ENCODE results near the gene APOF.
"Not testable (repeated sequence)": the region's sequence is repeated elsewhere in the genome, so short reads cannot be mapped to it uniquely, and the experiment has no call there.

Gene APOF

GRCh38 chr12:56362130-56363059 lies at the start of gene APOF:
Gene APOF (minus strand): TSS chr12:56362857. CDS start chr12:56362745, 112 bp downstream.
- in situ Hi-C loops (cut with MboI; ENCODE audit: low sequenced_read_pairs, unreplicated experiment): no loop called here
- no peak for DNase-seq (ENCODE audit: low spot score)
- TF ChIP-seq CTCF (IDR thresholded peaks at IDR 0.05; ENCODE audit: borderline replicate concordance, control extremely low read depth, extremely low read depth, insufficient read depth, missing control alignments): no peak

GRCh38 chr12:56411781-56412639 lies 49.4 kb upstream of the APOF start:
- in situ Hi-C loops (cut with MboI; ENCODE audit: low sequenced_read_pairs, unreplicated experiment): no loop called here
- no peak for TF ChIP-seq CTCF (IDR thresholded peaks at IDR 0.05; ENCODE audit: borderline replicate concordance, control extremely low read depth, extremely low read depth, insufficient read depth, missing control alignments)

GRCh38 chr12:56410768-56411167 lies 48.1 kb upstream of the APOF start:
- TF ChIP-seq CTCF (IDR thresholded peaks at IDR 0.05; ENCODE audit: borderline replicate concordance, control extremely low read depth, extremely low read depth, insufficient read depth, missing control alignments): no peak
- in situ Hi-C loops (cut with MboI; ENCODE audit: low sequenced_read_pairs, unreplicated experiment): no loop called here
- DNase-seq (ENCODE audit: low spot score): no peak

More at GRCh38 chr12:56411781-56412639, 49.4 kb upstream of the APOF start:
- peak; percentile 7 for DNase-seq (ENCODE audit: low spot score)

- DNase-seq (ENCODE audit: low spot score): no peak
- in situ Hi-C loops (cut with MboI; ENCODE audit: low sequenced_read_pairs, unreplicated experiment): no loop called here
- TF ChIP-seq CTCF (IDR thresholded peaks at IDR 0.05; ENCODE audit: borderline replicate concordance, control extremely low read depth, extremely low read depth, insufficient read depth, missing control alignments): no peak
These were observed 46.3 kb upstream of the APOF start for GRCh38 chr12:56408799-56409417.

GRCh38 chr12:56404227-56404626 lies 41.6 kb upstream of the APOF start:
- DNase-seq (ENCODE audit: low spot score); in situ Hi-C loops (cut with MboI; ENCODE audit: low sequenced_read_pairs, unreplicated experiment): not testable (repeated sequence)

GRCh38 chr12:56401612-56402011 lies 39.0 kb upstream of the APOF start:
- in situ Hi-C loops (cut with MboI; ENCODE audit: low sequenced_read_pairs, unreplicated experiment); DNase-seq (ENCODE audit: low spot score): not testable (repeated sequence)

GRCh38 chr12:56401125-56401524 lies 38.5 kb upstream of the APOF start:
- in situ Hi-C loops (cut with MboI; ENCODE audit: low sequenced_read_pairs, unreplicated experiment); DNase-seq (ENCODE audit: low spot score): not testable (repeated sequence)

- DNase-seq (ENCODE audit: low spot score); in situ Hi-C loops (cut with MboI; ENCODE audit: low sequenced_read_pairs, unreplicated experiment): not testable (repeated sequence)
These were observed 36.8 kb upstream of the APOF start for GRCh38 chr12:56399466-56399865.

Data from GM13976 (cell line).